HG03196 (cell line): ENCODE measurements around the gene ADA.
"Not testable (repeated sequence)": the region's sequence is repeated elsewhere in the genome, so short reads cannot be mapped to it uniquely, and the experiment has no call there.

ENCODE experiments used
- ATAC-seq: cut with Tn5 transposase; IDR thresholded peaks from one replicate; pipeline ENCODE4 v1.9.1; 2021; ENCODE audit not compliant: unreplicated experiment

ADA gene

DNA sequence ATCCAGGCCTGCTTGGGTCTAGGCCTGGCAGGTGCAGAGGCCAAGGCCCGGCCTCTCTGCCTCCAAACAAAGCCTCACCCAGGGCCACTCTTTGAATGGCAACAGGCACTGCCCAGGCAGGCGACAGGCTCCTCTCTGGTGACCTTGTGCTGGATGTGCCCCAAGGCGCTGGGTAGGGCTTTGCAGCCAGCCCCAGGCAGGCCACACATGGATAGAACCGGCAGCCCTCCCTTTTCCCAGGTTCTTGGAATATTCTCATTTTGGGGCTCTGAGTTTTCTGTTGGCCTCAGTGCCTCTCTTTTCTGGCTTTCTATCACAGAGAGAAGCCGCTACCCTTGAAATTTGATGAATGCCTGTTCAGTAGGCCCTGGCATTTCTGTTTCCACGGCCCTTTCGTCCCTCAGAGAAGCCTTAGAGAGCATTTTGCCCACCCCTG lies 50.2 kb downstream of the ADA start:
- ATAC-seq: no peak

DNA sequence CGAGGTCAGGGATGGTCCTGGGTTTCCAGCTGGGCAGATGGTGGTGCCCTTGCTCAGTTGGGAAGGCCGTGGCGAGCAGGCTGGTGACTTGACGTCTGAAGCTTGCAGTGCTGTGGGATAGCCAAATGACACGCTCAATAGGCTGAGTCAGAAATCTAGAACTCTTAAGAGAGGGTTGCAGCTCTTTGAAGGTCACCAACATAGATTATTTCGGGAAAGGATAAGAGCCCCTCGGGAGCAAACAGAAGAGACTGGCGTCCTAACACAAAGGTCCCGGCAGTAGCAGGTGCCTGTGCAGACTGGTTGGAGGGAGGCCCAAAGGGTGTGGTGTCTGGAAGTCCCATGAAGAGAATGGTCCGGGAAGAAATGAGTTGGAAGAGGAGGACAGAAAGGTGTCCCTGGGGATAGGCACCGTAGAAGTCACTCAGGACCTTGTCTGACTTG lies 50.7 kb downstream of the ADA start:
- ATAC-seq: no peak

DNA sequence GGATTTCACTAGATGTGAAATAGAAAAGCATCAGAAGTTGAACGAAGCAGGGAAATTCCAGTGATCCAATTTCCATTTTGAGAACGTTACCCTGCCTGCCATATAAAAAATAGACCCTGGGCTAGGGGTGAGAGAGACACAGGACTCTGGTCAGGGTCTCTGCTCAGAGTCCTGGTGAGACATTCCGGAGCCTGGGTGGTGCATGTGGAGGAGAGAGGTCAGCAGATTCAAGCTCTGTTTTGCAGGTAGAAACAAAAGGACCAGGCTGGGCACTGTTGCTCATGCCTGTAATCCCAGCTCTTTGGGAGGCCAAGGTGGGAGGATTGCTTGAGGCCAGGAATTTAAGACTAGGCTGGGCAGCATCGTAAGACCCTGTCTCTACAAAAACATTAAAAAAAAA lies 51.2 kb downstream of the ADA start:
- no peak for ATAC-seq

DNA sequence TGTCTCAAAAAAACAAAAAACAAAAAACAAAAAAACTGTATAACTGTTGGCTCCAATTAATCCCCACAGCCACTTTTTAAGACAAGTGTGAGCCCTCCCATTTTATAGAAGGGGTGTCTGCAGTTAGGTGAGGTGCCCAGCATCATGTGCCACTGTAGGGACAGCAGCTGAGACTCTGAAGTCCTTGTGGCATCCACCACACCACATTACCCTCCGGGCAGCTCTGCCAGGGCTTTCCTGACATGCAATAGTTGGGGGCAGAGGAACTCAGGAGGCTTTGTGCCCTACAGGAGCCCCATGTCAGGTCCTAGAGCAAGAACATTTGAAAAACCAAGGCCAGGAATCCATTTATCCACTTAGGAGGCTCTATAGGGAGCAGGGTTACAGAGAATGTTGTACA lies 51.8 kb downstream of the ADA start:
- no peak for ATAC-seq

DNA sequence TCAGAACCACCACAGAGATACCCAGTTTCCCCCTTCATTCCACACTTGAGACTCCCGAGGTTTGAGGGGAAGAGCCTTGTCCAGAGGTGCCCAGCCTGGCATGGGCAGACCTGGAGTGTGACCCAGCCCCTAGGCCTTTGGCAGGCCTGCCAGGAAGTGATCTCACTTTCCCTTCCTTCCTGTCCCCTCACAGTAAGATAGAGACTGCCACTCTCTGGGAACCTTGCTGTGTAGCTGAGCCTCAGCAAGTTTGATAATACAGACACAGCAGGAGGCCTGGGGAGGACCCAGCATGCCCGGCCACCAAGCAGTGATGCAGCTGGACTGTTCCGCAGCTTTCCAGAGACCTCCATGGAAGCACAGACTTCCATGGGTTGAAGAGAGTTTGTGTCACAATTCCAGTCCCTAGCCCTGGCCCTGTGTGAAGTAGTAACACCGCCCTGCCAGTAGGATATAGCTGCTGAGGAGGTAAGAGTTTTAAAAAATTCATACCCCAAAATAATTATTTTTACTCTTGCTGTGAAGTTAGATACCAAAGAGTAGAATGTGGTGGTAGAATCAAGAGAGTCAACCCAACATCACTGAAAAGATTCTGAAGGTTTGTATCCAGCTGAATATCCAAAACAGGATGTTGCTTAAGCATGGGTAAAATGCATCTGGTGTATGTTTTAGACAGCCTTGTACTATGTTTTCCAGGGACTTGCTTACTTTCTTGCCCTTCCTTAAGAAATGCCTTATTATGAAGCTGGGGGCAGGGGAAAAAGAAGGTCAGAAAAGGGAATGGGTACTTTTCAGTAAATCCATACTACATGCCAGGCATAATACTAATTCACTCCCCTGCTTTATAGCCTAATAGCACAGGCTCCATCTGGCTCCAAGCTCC lies 52.8 kb downstream of the ADA start:
- no peak for ATAC-seq

DNA sequence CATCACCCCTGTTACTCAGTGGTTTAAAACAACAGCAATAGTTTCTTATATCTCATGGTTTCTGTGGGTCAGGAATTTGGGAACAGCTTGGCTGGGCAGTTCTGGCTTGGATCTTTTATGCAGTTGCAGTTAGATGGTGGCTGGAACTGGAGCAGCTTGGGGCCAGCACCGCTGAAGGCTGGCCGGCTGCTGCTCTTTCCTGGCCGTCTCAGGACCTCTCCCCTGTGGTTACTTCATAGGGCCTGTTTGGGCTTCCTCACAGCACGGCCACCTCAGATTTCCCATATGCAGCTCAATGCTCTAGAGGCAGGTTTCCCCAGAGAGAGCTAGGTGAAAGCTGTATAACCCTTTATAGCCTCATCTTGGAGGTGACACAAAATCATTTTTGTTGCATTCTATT lies 53.6 kb downstream of the ADA start:
- ATAC-seq: no peak

DNA sequence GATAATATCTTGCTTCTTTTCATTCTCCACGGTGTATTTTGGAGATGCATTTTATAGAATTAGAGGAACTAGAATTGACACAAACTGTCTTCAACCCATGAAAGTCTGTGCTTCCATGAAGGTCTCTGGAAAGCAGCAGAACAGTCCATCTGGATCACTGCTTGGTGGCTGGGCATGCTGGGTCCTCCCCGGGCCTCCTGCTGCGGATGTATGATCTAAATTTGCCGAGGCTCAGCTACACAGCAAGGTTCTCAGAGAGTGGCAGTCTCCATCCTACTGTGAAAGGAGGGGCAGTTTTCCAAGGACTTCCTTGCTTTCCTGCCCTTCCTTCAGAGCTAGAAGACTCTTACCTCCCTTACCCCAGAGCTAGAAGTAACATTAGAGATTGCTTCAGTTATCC lies 54.0 kb downstream of the ADA start:
- no peak for ATAC-seq

DNA sequence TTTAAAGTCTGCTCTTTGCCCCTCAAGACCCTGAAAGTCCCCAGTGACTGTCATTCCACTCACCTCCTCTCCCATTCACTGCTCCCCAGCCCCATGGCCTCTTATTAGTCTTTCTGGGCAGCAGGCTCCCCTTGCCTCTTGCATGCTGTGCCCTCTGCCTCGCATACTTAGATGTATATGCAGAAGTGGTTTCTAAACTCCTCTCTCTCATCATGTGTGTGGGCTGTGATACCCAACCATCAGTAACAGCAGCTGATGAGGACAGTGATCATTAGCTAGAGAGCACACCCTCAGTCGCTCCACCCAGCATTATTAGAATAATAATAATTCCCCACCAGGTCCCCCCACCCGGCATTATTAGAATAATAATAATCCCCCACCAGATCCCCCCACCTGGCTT lies 54.6 kb downstream of the ADA start:
- ATAC-seq: no peak

DNA sequence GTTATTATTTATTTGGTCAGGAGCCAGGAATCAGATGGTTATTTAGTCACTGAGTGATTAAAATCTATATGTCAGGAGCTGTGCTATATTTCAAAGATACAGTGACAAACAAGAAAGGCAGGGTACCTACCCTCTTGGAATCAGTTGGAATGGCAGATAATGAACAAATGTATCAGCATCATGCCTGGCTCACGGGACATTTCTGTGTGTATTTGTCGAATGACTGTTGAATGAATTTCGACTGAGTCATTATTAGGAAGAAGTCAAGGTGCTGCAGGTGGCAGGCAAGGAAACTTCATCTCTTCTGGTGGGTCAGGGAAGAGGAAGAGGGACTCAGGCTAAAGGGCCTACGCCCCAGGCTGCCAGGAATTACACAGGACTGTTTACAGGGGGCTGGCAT lies 55.5 kb downstream of the ADA start:
- no peak for ATAC-seq

DNA sequence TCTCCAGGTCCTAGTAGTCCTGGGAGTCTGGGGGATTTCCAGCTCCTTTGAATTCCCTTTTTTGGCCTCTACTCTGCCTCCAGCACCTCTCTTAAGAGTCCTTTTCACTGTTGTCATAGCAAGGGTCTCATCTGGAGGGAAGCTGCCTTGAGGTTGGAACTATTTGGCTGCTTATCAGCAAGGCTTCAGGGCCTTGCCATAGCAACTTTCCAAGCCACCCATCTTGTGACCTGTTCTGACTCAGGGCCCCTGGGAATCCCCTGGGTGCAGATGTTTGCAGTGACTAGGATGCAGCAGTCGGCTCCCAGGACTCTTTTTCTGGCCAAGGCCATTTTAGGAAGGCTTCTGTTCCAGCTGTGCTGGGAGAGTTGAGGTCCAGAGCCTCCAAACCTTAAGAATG lies 56.8 kb downstream of the ADA start:
- ATAC-seq: no peak

DNA sequence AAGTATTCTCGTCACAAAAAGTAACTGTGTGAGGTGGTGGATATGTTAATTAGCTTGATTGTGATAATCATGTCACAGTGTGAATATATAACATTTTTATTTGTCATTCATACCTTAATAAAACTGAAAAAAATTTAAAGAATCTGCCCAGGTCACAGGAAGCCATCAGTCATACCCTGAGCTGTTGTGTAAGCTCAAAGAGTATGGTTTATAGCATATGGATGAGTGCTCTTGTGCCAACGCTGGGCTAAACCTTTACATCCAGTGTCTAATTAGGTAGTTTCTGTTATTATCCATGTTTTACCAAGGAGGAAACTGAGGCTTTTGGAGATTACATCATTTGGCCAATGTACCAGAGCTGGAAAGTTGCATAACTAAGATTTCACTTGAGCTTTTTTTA lies 57.7 kb downstream of the ADA start:
- no peak for ATAC-seq

DNA sequence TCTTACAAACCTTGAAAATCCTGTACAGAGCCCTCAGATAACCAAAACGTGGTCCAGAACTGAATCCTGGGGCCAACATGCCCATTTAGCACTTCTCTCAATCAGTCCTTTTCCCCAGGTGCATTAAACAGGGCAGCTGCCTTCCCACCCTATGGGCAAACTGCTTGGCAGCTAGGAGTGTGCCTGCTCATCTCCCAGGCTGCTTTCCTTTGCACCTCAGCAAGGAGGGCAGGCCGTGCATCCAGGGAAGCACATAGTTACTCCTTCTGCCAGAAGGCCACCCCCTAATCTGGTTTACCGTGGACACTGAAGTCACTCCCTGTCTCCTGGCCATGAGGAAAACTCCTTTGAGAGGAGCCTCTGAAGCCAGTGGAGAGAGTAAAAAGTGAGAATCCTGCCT lies 59.1 kb downstream of the ADA start:
- no peak for ATAC-seq

DNA sequence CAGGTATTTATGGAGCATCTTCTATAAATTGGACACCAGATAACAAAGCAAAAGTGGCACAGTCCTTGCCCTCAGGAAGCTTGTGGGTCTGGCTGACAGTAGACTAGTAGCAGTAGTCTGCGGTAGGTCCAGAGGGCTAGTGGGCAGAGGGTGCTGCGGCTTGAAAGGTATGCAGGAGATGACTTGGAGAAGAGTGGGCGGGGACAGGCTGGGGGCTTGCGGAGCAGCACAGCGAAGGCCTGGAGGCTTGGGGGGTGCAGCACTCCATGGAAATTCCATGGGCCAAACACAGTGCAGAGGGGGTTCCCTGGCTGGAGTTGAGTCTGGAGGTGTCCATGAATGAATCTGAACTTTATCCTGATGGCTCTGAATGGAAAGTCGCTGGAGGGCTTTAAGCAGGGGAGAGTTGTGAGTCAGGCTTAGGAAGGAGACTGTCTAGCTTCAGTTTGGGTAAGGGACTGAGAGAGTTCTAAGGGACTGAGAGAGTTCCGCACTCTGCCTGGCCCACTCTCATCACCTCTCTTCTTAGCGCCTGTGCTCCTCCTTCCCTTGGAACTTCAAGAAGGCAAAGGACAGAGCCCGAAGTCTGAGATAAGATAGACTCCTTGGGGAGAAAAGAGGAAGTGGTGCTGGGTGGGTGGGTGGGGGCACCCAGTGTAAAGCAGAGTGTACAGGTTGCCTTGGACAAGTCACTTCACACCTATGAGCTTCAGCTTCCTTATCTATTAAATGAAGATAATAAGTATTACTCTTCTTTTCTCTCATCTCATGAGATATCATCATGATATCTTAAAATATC lies 60.3 kb downstream of the ADA start:
- ATAC-seq: no peak

DNA sequence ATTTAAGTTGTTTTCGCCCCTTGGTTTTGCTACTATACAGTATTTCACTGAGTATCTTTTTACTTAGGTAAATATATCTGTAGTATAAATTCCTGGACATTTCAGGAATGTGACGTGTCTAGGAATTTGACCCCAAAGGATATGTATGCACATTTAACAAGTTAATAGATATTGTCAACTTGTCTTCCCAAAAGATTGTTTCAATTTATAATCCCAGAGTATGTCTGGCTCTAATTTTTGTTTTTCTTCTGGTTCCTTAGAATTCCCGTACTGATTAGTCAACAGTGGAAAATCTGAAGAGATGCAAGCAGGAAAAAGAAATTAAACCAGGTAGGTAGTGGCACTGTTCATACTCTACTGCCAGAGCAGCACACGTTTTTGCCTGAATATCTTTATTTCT lies 62.0 kb downstream of the ADA start:
- ATAC-seq: no peak

DNA sequence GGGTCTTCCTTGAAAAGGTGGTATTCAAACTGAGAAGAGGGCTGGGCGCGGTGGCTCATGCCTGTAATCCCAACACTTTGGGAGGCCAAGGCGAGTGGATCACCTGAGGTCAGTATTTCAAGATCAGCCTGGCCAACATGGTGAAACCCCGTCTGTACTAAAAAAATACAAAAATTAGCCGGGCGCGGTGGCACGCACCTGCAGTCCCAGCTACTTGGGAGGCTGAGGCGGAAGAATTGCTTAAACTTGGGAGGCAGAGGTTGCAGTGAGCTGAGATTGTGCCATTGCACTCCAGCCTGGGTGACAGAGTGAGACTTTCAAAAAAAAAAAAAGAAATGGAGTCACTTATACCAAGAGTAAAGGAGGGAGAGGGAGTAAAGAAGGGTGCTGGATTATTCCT lies 63.2 kb downstream of the ADA start:
- ATAC-seq: not testable (repeated sequence)

DNA sequence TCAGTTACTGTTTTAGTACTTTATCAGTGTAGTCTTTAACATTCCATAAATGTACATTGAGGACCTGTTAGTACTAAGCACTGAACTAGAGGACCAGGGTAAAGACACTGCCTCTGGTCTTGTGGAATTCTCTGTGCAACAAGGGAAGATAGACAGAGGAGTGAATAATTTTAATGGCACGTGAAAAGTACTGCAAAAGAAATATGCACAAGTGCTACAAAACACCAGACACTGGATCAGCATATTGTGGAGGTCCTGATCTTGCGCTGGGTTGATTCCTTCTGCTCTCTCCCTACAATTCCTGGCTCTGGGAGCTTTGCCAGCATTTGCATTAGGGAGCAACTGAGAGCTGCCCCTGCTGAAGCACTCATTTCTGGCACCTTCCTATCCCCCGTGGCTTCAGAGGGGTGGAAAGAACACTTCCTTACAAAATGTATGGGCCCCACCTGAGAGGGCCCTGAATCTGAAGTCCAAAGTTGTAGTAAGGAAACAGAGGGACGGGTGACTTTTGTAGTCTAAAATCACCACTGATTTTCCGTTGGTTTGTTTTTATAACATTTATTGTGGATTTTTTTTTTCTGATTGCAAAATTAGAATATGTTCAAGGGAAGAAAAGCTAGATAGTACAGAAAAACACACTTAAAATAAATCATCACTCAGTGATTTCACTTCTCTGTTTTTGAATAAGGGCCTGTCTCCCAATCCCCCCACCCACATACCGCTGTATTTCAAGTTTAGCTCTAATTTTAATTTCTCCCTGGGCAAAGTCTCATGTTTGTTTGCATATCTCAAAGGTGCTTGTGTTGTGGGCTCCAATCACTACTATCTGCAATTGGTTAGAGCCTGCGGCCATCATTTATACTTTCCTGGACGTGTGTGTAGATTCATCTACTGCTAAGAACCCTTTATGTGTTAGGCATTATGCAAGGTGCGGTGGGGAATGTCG lies 64.2 kb downstream of the ADA start:
- no peak for ATAC-seq

DNA sequence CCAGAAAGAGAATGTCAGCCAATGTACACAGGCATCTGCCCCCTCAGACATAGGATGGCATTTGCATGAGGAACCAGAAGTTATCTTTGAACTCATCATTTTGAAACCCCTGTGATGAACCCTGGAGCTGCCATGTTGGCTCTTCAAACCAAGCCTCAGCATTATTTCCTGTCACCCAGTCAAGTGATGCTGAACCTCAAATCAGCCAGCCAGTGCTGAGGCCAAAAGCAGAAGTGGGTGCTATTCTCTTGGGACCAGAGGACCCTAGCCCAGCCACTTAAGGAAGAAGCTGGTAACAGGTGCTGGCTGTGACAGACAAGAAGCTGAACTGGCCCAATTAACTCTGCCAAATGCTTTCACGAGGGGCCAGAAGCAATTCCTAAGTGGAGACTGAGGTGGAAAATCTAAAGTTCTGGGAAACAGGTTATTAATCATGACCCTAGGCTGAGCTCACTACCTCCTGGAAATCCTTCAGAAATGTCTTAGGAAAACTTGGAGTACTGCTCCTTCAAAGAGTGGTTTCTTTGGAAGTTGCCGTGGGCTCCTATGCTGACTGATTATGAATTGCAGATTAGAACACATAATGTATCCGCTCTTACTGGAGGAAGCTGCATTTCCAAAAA lies 65.1 kb downstream of the ADA start:
- peak; percentile 61 for ATAC-seq

DNA sequence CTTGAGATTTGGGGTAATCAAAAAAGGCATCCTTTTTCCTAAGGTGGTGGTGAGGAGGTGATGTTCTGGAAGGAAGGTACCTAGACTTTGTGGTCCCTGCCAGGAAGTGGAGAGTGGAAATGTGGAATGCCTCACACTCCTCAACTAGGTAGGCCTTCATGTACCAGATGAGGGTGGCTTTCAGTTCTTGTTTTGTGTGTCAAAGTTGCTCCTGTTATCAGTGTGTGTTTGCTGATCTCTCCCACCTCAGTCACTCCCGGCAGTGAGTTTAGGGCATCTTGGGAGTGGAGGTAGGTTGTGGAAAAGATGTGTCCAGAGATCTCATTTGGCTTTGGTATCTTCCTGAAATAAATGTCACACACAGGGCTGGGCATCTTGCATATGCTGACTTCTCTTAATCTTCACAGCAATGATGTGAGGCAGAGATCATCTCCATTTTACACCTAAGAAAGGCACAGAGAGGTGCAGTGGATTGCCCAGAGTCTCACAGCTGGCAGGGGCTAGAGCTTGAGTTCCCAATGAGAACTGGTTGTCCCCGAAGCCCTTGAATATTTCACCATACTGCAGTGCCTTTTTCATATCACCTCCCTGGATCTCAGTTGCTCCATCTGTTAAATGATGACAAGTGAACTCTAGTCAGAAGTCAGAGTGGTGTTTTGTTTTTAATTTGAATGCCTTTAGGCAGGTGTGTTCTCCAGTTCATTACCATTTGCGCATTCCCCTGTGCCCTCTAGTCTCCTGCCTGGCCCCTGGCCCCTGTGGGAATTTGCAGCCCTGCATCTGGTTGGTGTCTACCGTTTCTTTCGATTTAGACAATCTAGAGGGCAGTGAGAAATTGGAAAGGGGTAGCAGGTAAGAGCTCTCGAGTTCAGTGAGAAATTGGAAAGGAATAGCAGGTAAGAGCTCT lies 66.2 kb downstream of the ADA start:
- no peak for ATAC-seq

DNA sequence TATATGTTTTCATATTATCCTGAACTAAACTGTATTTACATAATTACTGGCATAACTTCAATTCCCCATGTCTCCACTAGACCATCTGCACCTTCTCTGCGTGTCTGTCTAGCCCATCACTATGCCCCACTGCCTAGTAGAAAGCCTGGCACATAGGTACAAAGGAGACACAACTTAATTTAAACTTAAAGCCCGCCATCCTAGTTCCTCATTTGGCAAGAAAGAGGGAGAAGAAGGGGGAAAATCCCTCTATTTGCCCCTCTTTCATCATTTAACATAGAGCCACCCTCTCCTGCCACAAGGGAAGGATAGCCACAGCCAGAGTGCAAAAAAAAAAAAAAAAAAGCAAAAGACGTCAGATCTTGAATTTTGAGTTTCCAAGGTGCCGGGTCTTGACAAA lies 67.3 kb downstream of the ADA start:
- ATAC-seq: no peak

DNA sequence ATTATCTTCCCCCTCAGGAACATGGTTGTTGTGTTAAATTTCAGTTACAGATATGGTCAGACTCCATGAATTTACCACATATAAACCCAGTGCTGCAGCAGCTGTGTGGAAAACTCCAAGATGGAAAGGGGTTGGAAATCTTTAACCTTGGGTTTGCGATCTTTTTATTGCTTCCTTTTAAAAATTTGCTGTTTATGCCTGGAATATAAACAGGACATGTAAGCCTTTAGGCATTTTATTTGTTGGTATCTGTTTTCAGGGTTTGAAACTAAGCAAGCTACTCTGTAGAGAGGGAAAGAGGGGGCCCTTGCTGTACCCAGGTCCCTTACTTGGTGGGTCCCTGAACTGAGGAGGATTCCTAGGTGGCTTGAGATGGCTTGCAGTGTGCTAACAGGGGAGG lies 68.3 kb downstream of the ADA start:
- ATAC-seq: no peak
